WTC11 (cell line): ENCODE data around the gene CCDC82. TPM values are rescaled to one million over a fixed set of nuclear protein-coding genes. Genes with fewer than 3 reads are reported as not detected.

ENCODE experiments used
- ATAC-seq: fragments of 200-7000 bp; cut with Tn5 transposase; 2 replicates; pipeline ENCODE4 v1.10.0; 2021; ENCODE audit warnings: mild to moderate bottlenecking, moderate library complexity
- CTCF ChIA-PET: fragments of 300-600 bp; sonication (Branson Sonifier 250); formaldehyde crosslinking; loops from one replicate; lab custom pipeline; 2021; ENCODE audit warnings: antibody characterized with exemption; lab: Charles Lee
- POLR2A ChIA-PET: fragments of 350-600 bp; sonication (Branson Sonifier 250); formaldehyde crosslinking; loops from one replicate; lab custom pipeline; 2021; ENCODE audit warnings: antibody characterized with exemption; lab: Charles Lee
- DNase-seq: peaks from one replicate; pipeline ENCODE4 v3.0.0; 2021; ENCODE audit warnings: low spot score
- H3K27ac Mint-ChIP-seq: 2 replicates; pipeline ENCODE4 v1.8.0; 2021; ENCODE audit warnings: mixed read lengths
- H3K27me3 Mint-ChIP-seq: 2 replicates; pipeline ENCODE4 v1.8.0; 2021; ENCODE audit warnings: low read depth, mild to moderate bottlenecking, moderate library complexity, mixed read lengths
- H3K36me3 Mint-ChIP-seq: 2 replicates; pipeline ENCODE4 v1.8.0; 2021; ENCODE audit warnings: mixed read lengths
- H3K4me1 Mint-ChIP-seq: 2 replicates; pipeline ENCODE4 v1.8.0; 2022; ENCODE audit warnings: mixed read lengths
- H3K4me3 Mint-ChIP-seq: 2 replicates; pipeline ENCODE4 v1.8.0; 2021; ENCODE audit warnings: mild to moderate bottlenecking, moderate library complexity, mixed read lengths
- H3K9me3 Mint-ChIP-seq: 2 replicates; pipeline ENCODE4 v1.8.0; 2021; ENCODE audit warnings: mixed read lengths
- ATF1 ChIP-seq: sonication (generic); formaldehyde crosslinking; IDR thresholded peaks from 2 replicates; pipeline ENCODE4 v1.8.1; 2023; ENCODE audit warnings: mild to moderate bottlenecking, moderate library complexity, missing genetic modification reagents
- ELF4 ChIP-seq: sonication (generic); formaldehyde crosslinking; IDR thresholded peaks from 2 replicates; pipeline ENCODE4 v1.8.1; 2022; ENCODE audit warnings: low read depth, mild to moderate bottlenecking, moderate library complexity, missing genetic modification reagents
- ETV6 ChIP-seq: sonication (generic); formaldehyde crosslinking; IDR thresholded peaks from 2 replicates; pipeline ENCODE4 v1.8.1; 2022; ENCODE audit warnings: mild to moderate bottlenecking, missing genetic modification reagents
- NFYB ChIP-seq: sonication (generic); formaldehyde crosslinking; conservative IDR thresholded peaks from 2 replicates; pipeline ENCODE4 v1.8.0; 2022; ENCODE audit warnings: low read depth, missing genetic modification reagents
- OVOL2 ChIP-seq: fragments of 250-450 bp; sonication (Bioruptor Pico); IDR thresholded peaks from 2 replicates; pipeline ENCODE4 v1.9.0; 2021; ENCODE audit warnings: mild to moderate bottlenecking, borderline replicate concordance
- SMAD3 ChIP-seq: sonication (generic); formaldehyde crosslinking; IDR thresholded peaks from 2 replicates; pipeline ENCODE4 v1.8.0; 2022; ENCODE audit warnings: missing genetic modification reagents, mild to moderate bottlenecking, borderline replicate concordance
- TP53 ChIP-seq: sonication (generic); formaldehyde crosslinking; IDR thresholded peaks from 2 replicates; pipeline ENCODE4 v1.8.1; 2023; ENCODE audit warnings: mild to moderate bottlenecking, missing genetic modification reagents
- ZNF219 ChIP-seq: sonication (generic); formaldehyde crosslinking; IDR thresholded peaks from 2 replicates; pipeline ENCODE4 v1.8.0; 2023; ENCODE audit warnings: missing genetic modification reagents, mild to moderate bottlenecking, borderline replicate concordance
- ZNF263 ChIP-seq: sonication (generic); formaldehyde crosslinking; IDR thresholded peaks from 2 replicates; pipeline ENCODE4 v1.8.1; 2022; ENCODE audit warnings: low read depth, mild to moderate bottlenecking, moderate library complexity, missing genetic modification reagents
- total RNA-seq: library from RNA; stranded (reverse); gene quantifications from 3 replicates; pipeline ENCODE4 v1.2.3, GENCODE V29; 2021
- TF ChIP-seq, protein P1 (sequence below): sonication (generic); formaldehyde crosslinking; IDR thresholded peaks from 2 replicates; pipeline ENCODE4 v1.8.1; 2023; ENCODE audit warnings: mild to moderate bottlenecking, missing genetic modification reagents, moderate library complexity
- TF ChIP-seq, protein P2 (sequence below): sonication (generic); formaldehyde crosslinking; IDR thresholded peaks from 2 replicates; pipeline ENCODE4 v1.8.1; 2023; ENCODE audit warnings: mild to moderate bottlenecking, missing genetic modification reagents, moderate library complexity
- TF ChIP-seq, protein P3 (sequence below): sonication (generic); formaldehyde crosslinking; IDR thresholded peaks from 2 replicates; pipeline ENCODE4 v1.8.0; 2023; ENCODE audit warnings: missing genetic modification reagents, mild to moderate bottlenecking, borderline replicate concordance
- TF ChIP-seq, protein P4 (sequence below): sonication (generic); formaldehyde crosslinking; IDR thresholded peaks from 2 replicates; pipeline ENCODE4 v1.8.1; 2022; ENCODE audit warnings: mild to moderate bottlenecking, missing genetic modification reagents, moderate library complexity, borderline replicate concordance
- TF ChIP-seq, protein P5 (sequence below): fragments of 250-450 bp; sonication (Bioruptor Pico); IDR thresholded peaks from 2 replicates; pipeline ENCODE4 v2.1.2; 2022; ENCODE audit warnings: mild to moderate bottlenecking, moderate library complexity
- TF ChIP-seq, protein P6 (sequence below): sonication (generic); formaldehyde crosslinking; IDR thresholded peaks from 2 replicates; pipeline ENCODE4 v1.8.1; 2022; ENCODE audit warnings: mild to moderate bottlenecking, moderate library complexity, missing genetic modification reagents
- TF ChIP-seq, protein P7 (sequence below): sonication (generic); formaldehyde crosslinking; IDR thresholded peaks from 2 replicates; pipeline ENCODE4 v1.8.0; 2023; ENCODE audit warnings: mild to moderate bottlenecking, missing genetic modification reagents

Gene CCDC82
- total RNA-seq, 1 experiment from 2014 or later, result 16.3 TPM

DNA sequence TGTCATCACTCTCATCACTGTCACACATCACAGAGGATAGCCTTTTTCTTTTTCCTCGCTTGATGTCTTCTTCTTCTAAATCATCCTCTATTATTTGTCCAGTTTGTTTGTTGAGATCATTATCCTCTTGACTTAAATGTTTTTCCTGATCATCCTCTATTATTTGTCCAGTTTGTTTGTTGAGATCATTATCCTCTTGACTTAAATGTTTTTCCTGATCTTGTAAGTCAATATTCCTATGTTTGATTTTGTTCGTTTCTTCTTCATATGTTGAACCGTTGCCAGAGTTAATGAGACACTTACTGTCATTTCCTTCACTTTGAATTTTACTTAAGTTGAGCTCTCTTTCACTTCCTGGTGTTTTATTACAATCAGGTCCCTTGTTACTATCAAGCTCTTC lies 5.6 kb downstream of the CCDC82 start (continued):
- TF ChIP-seq, protein P1, sequence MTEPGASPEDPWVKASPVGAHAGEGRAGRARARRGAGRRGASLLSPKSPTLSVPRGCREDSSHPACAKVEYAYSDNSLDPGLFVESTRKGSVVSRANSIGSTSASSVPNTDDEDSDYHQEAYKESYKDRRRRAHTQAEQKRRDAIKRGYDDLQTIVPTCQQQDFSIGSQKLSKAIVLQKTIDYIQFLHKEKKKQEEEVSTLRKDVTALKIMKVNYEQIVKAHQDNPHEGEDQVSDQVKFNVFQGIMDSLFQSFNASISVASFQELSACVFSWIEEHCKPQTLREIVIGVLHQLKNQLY (CRISPR knock-in tag), result no peak
- TF ChIP-seq ZNF219 (CRISPR knock-in tag) (no peak), OVOL2 (CRISPR knock-in tag) (no peak), ZNF263 (CRISPR knock-in tag) (no peak)
- TF ChIP-seq, protein P2, sequence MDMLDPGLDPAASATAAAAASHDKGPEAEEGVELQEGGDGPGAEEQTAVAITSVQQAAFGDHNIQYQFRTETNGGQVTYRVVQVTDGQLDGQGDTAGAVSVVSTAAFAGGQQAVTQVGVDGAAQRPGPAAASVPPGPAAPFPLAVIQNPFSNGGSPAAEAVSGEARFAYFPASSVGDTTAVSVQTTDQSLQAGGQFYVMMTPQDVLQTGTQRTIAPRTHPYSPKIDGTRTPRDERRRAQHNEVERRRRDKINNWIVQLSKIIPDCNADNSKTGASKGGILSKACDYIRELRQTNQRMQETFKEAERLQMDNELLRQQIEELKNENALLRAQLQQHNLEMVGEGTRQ (CRISPR knock-in tag), result no peak
- TF ChIP-seq, protein P3, sequence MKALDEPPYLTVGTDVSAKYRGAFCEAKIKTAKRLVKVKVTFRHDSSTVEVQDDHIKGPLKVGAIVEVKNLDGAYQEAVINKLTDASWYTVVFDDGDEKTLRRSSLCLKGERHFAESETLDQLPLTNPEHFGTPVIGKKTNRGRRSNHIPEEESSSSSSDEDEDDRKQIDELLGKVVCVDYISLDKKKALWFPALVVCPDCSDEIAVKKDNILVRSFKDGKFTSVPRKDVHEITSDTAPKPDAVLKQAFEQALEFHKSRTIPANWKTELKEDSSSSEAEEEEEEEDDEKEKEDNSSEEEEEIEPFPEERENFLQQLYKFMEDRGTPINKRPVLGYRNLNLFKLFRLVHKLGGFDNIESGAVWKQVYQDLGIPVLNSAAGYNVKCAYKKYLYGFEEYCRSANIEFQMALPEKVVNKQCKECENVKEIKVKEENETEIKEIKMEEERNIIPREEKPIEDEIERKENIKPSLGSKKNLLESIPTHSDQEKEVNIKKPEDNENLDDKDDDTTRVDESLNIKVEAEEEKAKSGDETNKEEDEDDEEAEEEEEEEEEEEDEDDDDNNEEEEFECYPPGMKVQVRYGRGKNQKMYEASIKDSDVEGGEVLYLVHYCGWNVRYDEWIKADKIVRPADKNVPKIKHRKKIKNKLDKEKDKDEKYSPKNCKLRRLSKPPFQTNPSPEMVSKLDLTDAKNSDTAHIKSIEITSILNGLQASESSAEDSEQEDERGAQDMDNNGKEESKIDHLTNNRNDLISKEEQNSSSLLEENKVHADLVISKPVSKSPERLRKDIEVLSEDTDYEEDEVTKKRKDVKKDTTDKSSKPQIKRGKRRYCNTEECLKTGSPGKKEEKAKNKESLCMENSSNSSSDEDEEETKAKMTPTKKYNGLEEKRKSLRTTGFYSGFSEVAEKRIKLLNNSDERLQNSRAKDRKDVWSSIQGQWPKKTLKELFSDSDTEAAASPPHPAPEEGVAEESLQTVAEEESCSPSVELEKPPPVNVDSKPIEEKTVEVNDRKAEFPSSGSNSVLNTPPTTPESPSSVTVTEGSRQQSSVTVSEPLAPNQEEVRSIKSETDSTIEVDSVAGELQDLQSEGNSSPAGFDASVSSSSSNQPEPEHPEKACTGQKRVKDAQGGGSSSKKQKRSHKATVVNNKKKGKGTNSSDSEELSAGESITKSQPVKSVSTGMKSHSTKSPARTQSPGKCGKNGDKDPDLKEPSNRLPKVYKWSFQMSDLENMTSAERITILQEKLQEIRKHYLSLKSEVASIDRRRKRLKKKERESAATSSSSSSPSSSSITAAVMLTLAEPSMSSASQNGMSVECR (CRISPR knock-in tag), result no peak

DNA sequence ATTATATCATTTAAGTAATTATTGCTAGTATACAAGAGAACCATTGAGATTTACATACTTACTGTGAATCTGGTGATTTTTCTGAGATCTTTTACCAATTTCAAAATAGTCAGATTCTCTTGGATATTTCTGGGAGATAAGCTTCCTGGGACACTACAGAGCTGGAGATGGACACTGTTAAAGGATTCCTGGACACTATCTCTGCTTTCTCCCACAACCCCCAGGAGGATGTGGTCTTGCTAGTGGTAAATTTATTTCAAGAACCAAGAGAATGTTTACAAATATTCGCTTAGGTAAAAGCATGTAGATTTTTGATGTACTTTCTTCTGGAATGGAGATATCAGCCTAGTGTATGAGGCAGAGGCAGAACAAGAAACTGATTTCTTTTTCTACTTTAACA lies 12.9 kb downstream of the CCDC82 start:
- POLR2A ChIA-PET, result interaction anchor here (1.1 kb wide), 1 partner anchor 13 kb away, joined by 3 read pairs; the partner anchor contains the start of genes CCDC82 and JRKL
- CTCF ChIA-PET, result no interaction called here

DNA sequence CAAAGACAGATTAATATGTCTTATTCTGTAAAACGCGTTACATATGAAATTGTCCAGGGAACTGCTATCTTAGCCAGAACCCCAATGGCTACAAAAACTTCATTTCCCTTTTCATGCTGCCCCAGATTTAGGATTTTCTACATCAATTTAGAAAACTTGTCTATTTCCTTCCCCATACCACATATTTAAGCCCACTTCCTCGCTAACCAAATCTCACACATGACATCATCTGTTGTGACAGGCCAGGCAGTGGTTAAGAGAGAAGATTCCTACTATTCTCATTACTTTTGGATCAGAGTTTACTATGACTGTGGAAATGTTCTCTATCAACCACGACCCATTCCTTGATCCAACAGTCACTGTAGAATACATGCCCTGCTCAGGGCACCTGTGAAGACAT lies 15.9 kb downstream of the CCDC82 start:
- CTCF ChIA-PET, result no interaction called here
- Mint-ChIP-seq H3K4me3 (no peak overlapping the region), H3K36me3 (peaks cover 12% of the 10 kb centered on the region), H3K4me1 (no peaks in the 10 kb centered on the region), H3K9me3 (peaks cover 5% of the 10 kb centered on the region), H3K27me3 (no peaks in the 10 kb centered on the region), H3K27ac (peak overlapping the region; percentile 4)
- POLR2A ChIA-PET, result no interaction called here
- ATAC-seq (no peak), DNase-seq (no peak)
- TF ChIP-seq SMAD3 (no peak), NFYB (CRISPR knock-in tag) (no peak)
- TF ChIP-seq, protein P4, sequence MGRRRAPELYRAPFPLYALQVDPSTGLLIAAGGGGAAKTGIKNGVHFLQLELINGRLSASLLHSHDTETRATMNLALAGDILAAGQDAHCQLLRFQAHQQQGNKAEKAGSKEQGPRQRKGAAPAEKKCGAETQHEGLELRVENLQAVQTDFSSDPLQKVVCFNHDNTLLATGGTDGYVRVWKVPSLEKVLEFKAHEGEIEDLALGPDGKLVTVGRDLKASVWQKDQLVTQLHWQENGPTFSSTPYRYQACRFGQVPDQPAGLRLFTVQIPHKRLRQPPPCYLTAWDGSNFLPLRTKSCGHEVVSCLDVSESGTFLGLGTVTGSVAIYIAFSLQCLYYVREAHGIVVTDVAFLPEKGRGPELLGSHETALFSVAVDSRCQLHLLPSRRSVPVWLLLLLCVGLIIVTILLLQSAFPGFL (CRISPR knock-in tag), result no peak
- TF ChIP-seq, protein P5, sequence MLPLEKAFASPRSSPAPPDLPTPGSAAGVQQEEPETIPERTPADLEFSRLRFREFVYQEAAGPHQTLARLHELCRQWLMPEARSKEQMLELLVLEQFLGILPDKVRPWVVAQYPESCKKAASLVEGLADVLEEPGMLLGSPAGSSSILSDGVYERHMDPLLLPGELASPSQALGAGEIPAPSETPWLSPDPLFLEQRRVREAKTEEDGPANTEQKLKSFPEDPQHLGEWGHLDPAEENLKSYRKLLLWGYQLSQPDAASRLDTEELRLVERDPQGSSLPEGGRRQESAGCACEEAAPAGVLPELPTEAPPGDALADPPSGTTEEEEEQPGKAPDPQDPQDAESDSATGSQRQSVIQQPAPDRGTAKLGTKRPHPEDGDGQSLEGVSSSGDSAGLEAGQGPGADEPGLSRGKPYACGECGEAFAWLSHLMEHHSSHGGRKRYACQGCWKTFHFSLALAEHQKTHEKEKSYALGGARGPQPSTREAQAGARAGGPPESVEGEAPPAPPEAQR (CRISPR knock-in tag), result no peak
- TF ChIP-seq, protein P6, sequence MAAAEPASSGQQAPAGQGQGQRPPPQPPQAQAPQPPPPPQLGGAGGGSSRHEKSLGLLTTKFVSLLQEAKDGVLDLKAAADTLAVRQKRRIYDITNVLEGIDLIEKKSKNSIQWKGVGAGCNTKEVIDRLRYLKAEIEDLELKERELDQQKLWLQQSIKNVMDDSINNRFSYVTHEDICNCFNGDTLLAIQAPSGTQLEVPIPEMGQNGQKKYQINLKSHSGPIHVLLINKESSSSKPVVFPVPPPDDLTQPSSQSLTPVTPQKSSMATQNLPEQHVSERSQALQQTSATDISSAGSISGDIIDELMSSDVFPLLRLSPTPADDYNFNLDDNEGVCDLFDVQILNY (CRISPR knock-in tag), result no peak

More for the DNA sequence above, 12.9 kb downstream of the CCDC82 start:
- TF ChIP-seq ATF1 (CRISPR knock-in tag) (no peak), SMAD3 (no peak), ETV6 (CRISPR knock-in tag) (no peak), TP53 (CRISPR knock-in tag) (no peak), ELF4 (CRISPR knock-in tag) (no peak)
- TF ChIP-seq, protein P4 (CRISPR knock-in tag), result no peak
- TF ChIP-seq, protein P7, sequence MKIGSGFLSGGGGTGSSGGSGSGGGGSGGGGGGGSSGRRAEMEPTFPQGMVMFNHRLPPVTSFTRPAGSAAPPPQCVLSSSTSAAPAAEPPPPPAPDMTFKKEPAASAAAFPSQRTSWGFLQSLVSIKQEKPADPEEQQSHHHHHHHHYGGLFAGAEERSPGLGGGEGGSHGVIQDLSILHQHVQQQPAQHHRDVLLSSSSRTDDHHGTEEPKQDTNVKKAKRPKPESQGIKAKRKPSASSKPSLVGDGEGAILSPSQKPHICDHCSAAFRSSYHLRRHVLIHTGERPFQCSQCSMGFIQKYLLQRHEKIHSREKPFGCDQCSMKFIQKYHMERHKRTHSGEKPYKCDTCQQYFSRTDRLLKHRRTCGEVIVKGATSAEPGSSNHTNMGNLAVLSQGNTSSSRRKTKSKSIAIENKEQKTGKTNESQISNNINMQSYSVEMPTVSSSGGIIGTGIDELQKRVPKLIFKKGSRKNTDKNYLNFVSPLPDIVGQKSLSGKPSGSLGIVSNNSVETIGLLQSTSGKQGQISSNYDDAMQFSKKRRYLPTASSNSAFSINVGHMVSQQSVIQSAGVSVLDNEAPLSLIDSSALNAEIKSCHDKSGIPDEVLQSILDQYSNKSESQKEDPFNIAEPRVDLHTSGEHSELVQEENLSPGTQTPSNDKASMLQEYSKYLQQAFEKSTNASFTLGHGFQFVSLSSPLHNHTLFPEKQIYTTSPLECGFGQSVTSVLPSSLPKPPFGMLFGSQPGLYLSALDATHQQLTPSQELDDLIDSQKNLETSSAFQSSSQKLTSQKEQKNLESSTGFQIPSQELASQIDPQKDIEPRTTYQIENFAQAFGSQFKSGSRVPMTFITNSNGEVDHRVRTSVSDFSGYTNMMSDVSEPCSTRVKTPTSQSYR (CRISPR knock-in tag), result no peak
- Mint-ChIP-seq H3K27ac (no peak overlapping the region), H3K36me3 (peaks cover 5% of the 10 kb centered on the region; the same call in 1 of the 2 replicates), H3K4me1 (no peaks in the 10 kb centered on the region), H3K27me3 (no peaks in the 10 kb centered on the region), H3K9me3 (no peaks in the 10 kb centered on the region), H3K4me3 (no peak overlapping the region)
- ATAC-seq (no peak), DNase-seq (no peak)
